SK-N-SH (cell line): ENCODE data around the gene SLC25A29. TPM values are rescaled to one million over a fixed set of nuclear protein-coding genes. Genes with fewer than 3 reads are reported as not detected.
"Not testable (repeated sequence)": the region's sequence is repeated elsewhere in the genome, so short reads cannot be mapped to it uniquely, and the experiment has no call there.

ENCODE experiments used
- CTCF ChIA-PET: fragments of 300-600, 350-600 bp; formaldehyde crosslinking; extraction: SDS; loops from one replicate; lab custom pipeline; 2021; lab: Yijun Ruan, JAX
- POLR2A ChIA-PET: fragments of 350-600 bp; sonication (Branson Sonifier 250); formaldehyde crosslinking; extraction: SDS; loops from one replicate; lab custom pipeline; 2020; ENCODE audit warnings: antibody characterized with exemption, inconsistent platforms; lab: Yijun Ruan, JAX
- DNase-seq: peaks from one replicate; pipeline ENCODE4 v3.0.0; 2012
- H2AFZ ChIP-seq: fragments of 200-600 bp; sonication (generic); 2 replicates; pipeline ENCODE4 v1.8.1; 2016; ENCODE audit warnings: antibody characterized with exemption, mild to moderate bottlenecking, low read depth
- H3F3A ChIP-seq: fragments of 200-600 bp; sonication (generic); replicated peaks from 2 replicates; pipeline ENCODE3; 2016; ENCODE audit warnings: antibody characterized with exemption, mild to moderate bottlenecking; ENCODE audit not compliant: insufficient read depth
- H3K27ac ChIP-seq, 2 experiments: fragments of 200-500 bp in 1 of 2; fragments of 200-600 bp in 1 of 2; sonication (Bioruptor generic) in 1 of 2; sonication (generic), shearing (Covaris generic) in 1 of 2; 2 replicates each; pipeline versions ENCODE4 v1.5.1 to v1.6.1; 2014 to 2016; ENCODE audit warnings: low read depth in 2 of 2, inconsistent platforms in 1 of 2, low read length in 1 of 2, mild to moderate bottlenecking in 1 of 2, mixed read lengths in 1 of 2
- H3K27me3 ChIP-seq: fragments of 200-600 bp; sonication (generic), shearing (Covaris generic); 2 replicates; pipeline ENCODE4 v1.6.1; 2016; ENCODE audit warnings: mixed run types; ENCODE audit not compliant: insufficient read depth
- H3K36me3 ChIP-seq, 2 experiments: fragments of 200-500 bp in 1 of 2; fragments of 200-600 bp in 1 of 2; sonication (Bioruptor generic) in 1 of 2; sonication (generic) in 1 of 2; replicated peaks in 1 of 2; 2 replicates each; pipeline versions ENCODE3 to v1.5.1; 2014 to 2016; ENCODE audit warnings: low read length in 1 of 2, mild to moderate bottlenecking in 1 of 2; ENCODE audit not compliant: insufficient read depth in 2 of 2, control insufficient read depth in 1 of 2
- H3K4me1 ChIP-seq, 2 experiments: fragments of 200-500 bp in 1 of 2; fragments of 200-600 bp in 1 of 2; sonication (Bioruptor generic) in 1 of 2; sonication (generic), shearing (Covaris generic) in 1 of 2; 2 replicates each; pipeline versions ENCODE4 v1.5.1 to v1.6.1; 2014 to 2016; ENCODE audit warnings: low read depth in 1 of 2, low read length in 1 of 2, mixed run types in 1 of 2; ENCODE audit not compliant: insufficient read depth in 2 of 2, control insufficient read depth in 1 of 2
- H3K4me2 ChIP-seq: fragments of 200-600 bp; sonication (generic), shearing (Covaris generic); 2 replicates; pipeline ENCODE4 v1.6.1; 2017; ENCODE audit warnings: mixed run types
- H3K4me3 ChIP-seq, 2 experiments: fragments of 200-500 bp in 1 of 2; fragments of 200-600 bp in 1 of 2; sonication (Bioruptor generic) in 1 of 2; sonication (generic), shearing (Covaris generic) in 1 of 2; 2 replicates each; pipeline versions ENCODE4 v1.5.1 to v1.8.1; 2014 to 2016; ENCODE audit warnings: low read depth in 2 of 2, inconsistent platforms in 1 of 2, low read length in 1 of 2, mild to moderate bottlenecking in 1 of 2, mixed read lengths in 1 of 2, moderate library complexity in 1 of 2
- H3K79me2 ChIP-seq: fragments of 200-600 bp; sonication (generic); 2 replicates; pipeline ENCODE4 v1.8.1; 2017; ENCODE audit warnings: mild to moderate bottlenecking; ENCODE audit not compliant: insufficient read depth
- H3K9ac ChIP-seq: fragments of 200-600 bp; sonication (generic); 2 replicates; pipeline ENCODE4 v1.6.1; 2017; ENCODE audit warnings: mixed run types
- H3K9me2 ChIP-seq: fragments of 200-600 bp; sonication (generic); 2 replicates; pipeline ENCODE4 v1.6.1; 2017; ENCODE audit warnings: mixed run types
- H3K9me3 ChIP-seq: fragments of 200-600 bp; sonication (generic); 2 replicates; pipeline ENCODE4 v1.6.1; 2017; ENCODE audit warnings: mixed run types, mild to moderate bottlenecking, moderate library complexity
- H4K20me1 ChIP-seq: fragments of 200-600 bp; sonication (generic); 2 replicates; pipeline ENCODE4 v1.6.1; 2017; ENCODE audit warnings: mild to moderate bottlenecking, mixed run types; ENCODE audit not compliant: insufficient read depth
- CHD2 ChIP-seq: fragments of 150-350 bp; IDR thresholded peaks from 2 replicates; pipeline ENCODE4 v1.6.1; 2018; ENCODE audit warnings: low read length; ENCODE audit not compliant: partially characterized antibody
- EZH2phosphoT487 ChIP-seq: fragments of 200-600 bp; sonication (generic); IDR thresholded peaks from 2 replicates; pipeline ENCODE4 v1.6.1; 2017; ENCODE audit warnings: low read depth, mixed run types, mild to moderate bottlenecking, antibody characterized with exemption, moderate library complexity, borderline replicate concordance
- FOSL2 ChIP-seq: IDR thresholded peaks from 2 replicates; pipeline ENCODE4 v1.4.0; 2012; ENCODE audit warnings: low read depth, mild to moderate bottlenecking, moderate library complexity, borderline replicate concordance
- FOXM1 ChIP-seq: IDR thresholded peaks from 2 replicates; pipeline ENCODE4 v1.4.0; 2012; ENCODE audit warnings: low read depth, mild to moderate bottlenecking
- GATA2 ChIP-seq: sonication (generic); formaldehyde crosslinking; IDR thresholded peaks from 2 replicates; pipeline ENCODE4 v1.5.0; 2020; ENCODE audit warnings: mild to moderate bottlenecking, missing genetic modification reagents
- MAX ChIP-seq: IDR thresholded peaks from 2 replicates; pipeline ENCODE4 v1.4.0; 2012; ENCODE audit warnings: low read depth
- MEF2A ChIP-seq: IDR thresholded peaks from 2 replicates; pipeline ENCODE4 v1.4.0; 2012; ENCODE audit warnings: low read depth, borderline replicate concordance
- PBX3 ChIP-seq: IDR thresholded peaks from 2 replicates; pipeline ENCODE4; 2012
- RCOR1 ChIP-seq: fragments of 150-350 bp; IDR thresholded peaks from 2 replicates; pipeline ENCODE4 v1.6.1; 2017; ENCODE audit warnings: antibody characterized with exemption, low read length
- REST ChIP-seq: IDR thresholded peaks from 2 replicates; pipeline ENCODE4 v1.6.1; 2012; ENCODE audit warnings: mild to moderate bottlenecking, low read depth, low read length, moderate library complexity
- RXRA ChIP-seq: IDR thresholded peaks from 2 replicates; pipeline ENCODE4 v1.4.0; 2012; ENCODE audit warnings: low read depth, mild to moderate bottlenecking, borderline replicate concordance
- SMC3 ChIP-seq: IDR thresholded peaks from 2 replicates; pipeline ENCODE4 v1.6.1; 2012; ENCODE audit warnings: low read depth, low read length, improper control_type of control experiment
- TCF12 ChIP-seq: IDR thresholded peaks from 2 replicates; pipeline ENCODE4 v1.4.0; 2012
- USF2 ChIP-seq: fragments of 150-350 bp; IDR thresholded peaks from 2 replicates; pipeline ENCODE4 v1.6.1; 2017; ENCODE audit warnings: antibody characterized with exemption, low read length, low read depth, borderline replicate concordance
- WGBS: methylation state at CpG from one replicate; pipeline ENCODE4 v1.1.6; 2017; ENCODE audit warnings: low lambda C conversion rate; 5-methylcytosine and 5-hydroxymethylcytosine counted together
- polyA plus RNA-seq, 3 experiments: library from polyadenylated mRNA; depleted of rRNA; stranded (reverse); fragments of >200 nt; gene quantifications; 2 replicates each; pipeline ENCODE4 v1.2.3, GENCODE V29; 2012

Gene SLC25A29
- polyA plus RNA-seq, 1 of the 3 experiments (the other 2 are of a cell fraction) = 66.9 TPM

GRCh38 chr14:100297320-100298300, 8.6 kb downstream of the SLC25A29 start:
- no peaks in the 10 kb centered on the region for H3K9me2 ChIP-seq
- H3K4me2 ChIP-seq = no peak overlapping the region
- peaks cover 19% of the 10 kb centered on the region; the same call in 1 of the 2 replicates for H4K20me1 ChIP-seq
- H3F3A ChIP-seq = peaks cover 2% of the 10 kb centered on the region
- H3K4me3 ChIP-seq = no peak overlapping the region
- 94% methylated on average over 15 of the region's 30 CpGs for WGBS
- TF ChIP-seq USF2 (no peak), TCF12 (no peak), RXRA (no peak), EZH2phosphoT487 (no peak), REST (no peak), FOXM1 (no peak), FOSL2 (no peak), SMC3 (no peak), PBX3 (no peak), MEF2A (no peak), GATA2 (CRISPR knock-in tag) (no peak), CHD2 (no peak), MAX (no peak), RCOR1 (no peak)
- ChIA-PET POLR2A (no interaction called here), CTCF (interaction anchor here (1.0 to 3.7 kb wide), 4 partner anchors 11 to 80 kb away, joined by 3 to 40 read pairs (median 8); no protein-coding TSS in a partner anchor)
- no peak overlapping the region; a peak in 1 of 4 replicates for H3K27ac ChIP-seq
- peaks cover 0 to 4% of the 10 kb centered on the region in 2 experiments for H3K36me3 ChIP-seq
- H3K79me2 ChIP-seq = peaks cover 31% of the 10 kb centered on the region
- no peaks in the 10 kb centered on the region for H3K9me3 ChIP-seq
- no peaks in the 10 kb centered on the region for H3K27me3 ChIP-seq
- H3K9ac ChIP-seq = no peak overlapping the region
- H3K4me1 ChIP-seq = no peaks in the 10 kb centered on the region; a peak in 1 of 4 replicates
- DNase-seq = peak; percentile 30
- H2AFZ ChIP-seq = no peak overlapping the region

- Histone ChIP-seq H3K79me2 (peaks cover 22% of the 10 kb centered on the region), H4K20me1 (peaks cover 11% of the 10 kb centered on the region; the same call in 1 of the 2 replicates)
- H3K4me1 ChIP-seq, H3K4me2 ChIP-seq, DNase-seq, H3K4me3 ChIP-seq, H3K27me3 ChIP-seq, H3K9ac ChIP-seq, H3K9me2 ChIP-seq, H3K9me3 ChIP-seq, POLR2A ChIA-PET, H3F3A ChIP-seq, H3K27ac ChIP-seq, H2AFZ ChIP-seq, H3K36me3 ChIP-seq: not testable (repeated sequence)
- CTCF ChIA-PET = interaction anchor here (1.3 to 3.7 kb wide), 2 partner anchors 12 to 81 kb away, joined by 3 to 40 read pairs; no protein-coding TSS in a partner anchor
- WGBS = 95% methylated on average over 11 of the region's 11 CpGs
Measured at GRCh38 chr14:100296729-100297128, 9.5 kb downstream of the SLC25A29 start.
